HG02870 (cell line): Measurements from ENCODE around the gene AKAP11.

ENCODE experiments used
- ATAC-seq: cut with Tn5 transposase; IDR thresholded peaks from one replicate; pipeline ENCODE4 v1.9.1; 2021; ENCODE audit warnings: mild to moderate bottlenecking, moderate library complexity; ENCODE audit not compliant: unreplicated experiment

Gene AKAP11

GRCh38 chr13:42329239-42329638 lies 57.3 kb downstream of the AKAP11 start:
- ATAC-seq = no peak

- ATAC-seq = no peak
Observed at GRCh38 chr13:42331009-42331408, 59.1 kb downstream of the AKAP11 start.

- peak; percentile 70 for ATAC-seq
Observed at GRCh38 chr13:42333613-42334328, 61.8 kb downstream of the AKAP11 start.

- peak; percentile 35 for ATAC-seq
Observed at GRCh38 chr13:42334329-42334706, 62.4 kb downstream of the AKAP11 start.

GRCh38 chr13:42337808-42338600 lies 66.1 kb downstream of the AKAP11 start:
- ATAC-seq = no peak

GRCh38 chr13:42345367-42345766 lies 73.4 kb downstream of the AKAP11 start:
- ATAC-seq = no peak

- ATAC-seq = no peak
Observed at GRCh38 chr13:42348576-42348975, 76.6 kb downstream of the AKAP11 start.

- ATAC-seq = no peak
Observed at GRCh38 chr13:42350141-42350540, 78.2 kb downstream of the AKAP11 start.

- peak; percentile 72 for ATAC-seq
Observed at GRCh38 chr13:42354241-42355091, 82.5 kb downstream of the AKAP11 start.

GRCh38 chr13:42355092-42355485 lies 83.1 kb downstream of the AKAP11 start:
- ATAC-seq = no peak

- no peak for ATAC-seq
Observed at GRCh38 chr13:42355491-42356183, 83.7 kb downstream of the AKAP11 start.

GRCh38 chr13:42356184-42356575 lies 84.2 kb downstream of the AKAP11 start:
- ATAC-seq = no peak

- ATAC-seq = no peak
Observed at GRCh38 chr13:42360046-42360574, 88.2 kb downstream of the AKAP11 start.

- no peak for ATAC-seq
Observed at GRCh38 chr13:42361701-42362100, 89.7 kb downstream of the AKAP11 start.

- no peak for ATAC-seq
Observed at GRCh38 chr13:42363941-42364612, 92.1 kb downstream of the AKAP11 start.

GRCh38 chr13:42364613-42365000 lies 92.7 kb downstream of the AKAP11 start:
- no peak for ATAC-seq

- ATAC-seq = no peak
Observed at GRCh38 chr13:42367831-42368230, 95.9 kb downstream of the AKAP11 start.

GRCh38 chr13:42369071-42369797 lies 97.3 kb downstream of the AKAP11 start:
- ATAC-seq = peak; percentile 80

GRCh38 chr13:42370229-42370628 lies 98.3 kb downstream of the AKAP11 start:
- ATAC-seq = no peak
